Measurements from ENCODE around the gene PRR13. TPM values are rescaled to one million over a fixed set of nuclear protein-coding genes. Genes with fewer than 3 reads are reported as not detected.
A peak's percentile ranks its signal among the peaks of the same experiment; 100 is the strongest.

PRR13 gene
- total RNA-seq, 4 donors from 2014 or later = 40.3 to 90.4 (median 74.2) TPM

DNA sequence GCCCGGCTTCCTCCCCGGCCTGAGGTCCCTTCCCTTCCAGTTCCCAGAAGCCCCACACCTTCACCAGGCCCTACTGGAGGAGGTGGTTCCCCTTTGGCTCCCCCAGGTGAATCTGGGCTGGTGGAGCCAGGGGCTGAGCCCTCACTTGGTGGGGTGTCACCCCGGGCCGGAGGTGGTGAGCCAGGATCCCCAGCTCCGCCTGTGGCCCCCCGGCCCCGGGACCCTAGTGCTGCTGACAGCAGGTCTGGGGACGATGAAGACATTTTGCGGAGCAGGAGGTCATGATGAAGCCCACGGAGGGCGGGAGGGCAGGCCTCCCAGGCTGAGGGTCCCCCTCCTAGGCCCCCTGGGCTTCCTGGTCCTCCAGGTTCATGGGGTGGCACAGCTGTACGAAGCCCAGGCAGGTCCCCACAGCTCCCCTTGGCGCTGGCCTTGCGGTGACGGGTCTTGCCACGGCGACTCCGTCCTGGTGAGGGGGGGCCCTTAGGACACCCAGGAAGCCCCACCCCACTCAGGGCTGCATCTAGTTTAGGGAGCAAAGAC lies 41.2 kb downstream of the PRR13 start:
- intact Hi-C loops (cut with DNase I; ENCODE audit: low total_unique reads) = no loop called here
- Histone ChIP-seq H3K36me3 (peaks cover 0 to 45% of the 10 kb centered on the region in 2 donors), H3K27ac (peak overlapping the region in 3 of 4 donors; percentile 22 to 53 (median 53)), H3K9me3 (no peaks in the 10 kb centered on the region), H3K4me3 (no peak overlapping the region), H3K4me1 (peaks cover 11 to 19% of the 10 kb centered on the region in 2 donors), H3K27me3 (no peaks in the 10 kb centered on the region)
- in situ Hi-C loops (cut with MboI; ENCODE audit: low sequenced_read_pairs in 4 of 4) = no loop called here
- TF ChIP-seq, protein P1, sequence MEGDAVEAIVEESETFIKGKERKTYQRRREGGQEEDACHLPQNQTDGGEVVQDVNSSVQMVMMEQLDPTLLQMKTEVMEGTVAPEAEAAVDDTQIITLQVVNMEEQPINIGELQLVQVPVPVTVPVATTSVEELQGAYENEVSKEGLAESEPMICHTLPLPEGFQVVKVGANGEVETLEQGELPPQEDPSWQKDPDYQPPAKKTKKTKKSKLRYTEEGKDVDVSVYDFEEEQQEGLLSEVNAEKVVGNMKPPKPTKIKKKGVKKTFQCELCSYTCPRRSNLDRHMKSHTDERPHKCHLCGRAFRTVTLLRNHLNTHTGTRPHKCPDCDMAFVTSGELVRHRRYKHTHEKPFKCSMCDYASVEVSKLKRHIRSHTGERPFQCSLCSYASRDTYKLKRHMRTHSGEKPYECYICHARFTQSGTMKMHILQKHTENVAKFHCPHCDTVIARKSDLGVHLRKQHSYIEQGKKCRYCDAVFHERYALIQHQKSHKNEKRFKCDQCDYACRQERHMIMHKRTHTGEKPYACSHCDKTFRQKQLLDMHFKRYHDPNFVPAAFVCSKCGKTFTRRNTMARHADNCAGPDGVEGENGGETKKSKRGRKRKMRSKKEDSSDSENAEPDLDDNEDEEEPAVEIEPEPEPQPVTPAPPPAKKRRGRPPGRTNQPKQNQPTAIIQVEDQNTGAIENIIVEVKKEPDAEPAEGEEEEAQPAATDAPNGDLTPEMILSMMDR (IDR thresholded peaks at IDR 0.05 in 4 of 5, conservative IDR thresholded peaks at IDR 0.05 in 1 of 5) = no peak
- no peak for TF ChIP-seq POLR2A (IDR thresholded peaks at IDR 0.05)
- peak in 1 of 2 donors; percentile 23 for DNase-seq
- ATAC-seq = no peak

- in situ Hi-C loops (cut with MboI; ENCODE audit: low sequenced_read_pairs in 4 of 4) = no loop called here
These were observed 41.9 kb downstream of the PRR13 start for GRCh38 chr12:53483225-53483978.

GRCh38 chr12:53483979-53484377 lies 42.4 kb downstream of the PRR13 start:
- H3K4me3 ChIP-seq = no peak overlapping the region
- no peak for ATAC-seq
- no peaks in the 10 kb centered on the region for H3K9me3 ChIP-seq
- H3K4me1 ChIP-seq = peaks cover under 1 to 6% of the 10 kb centered on the region in 2 donors
- TF ChIP-seq, protein P1 (IDR thresholded peaks at IDR 0.05 in 4 of 5, conservative IDR thresholded peaks at IDR 0.05 in 1 of 5) = no peak
- no peak for TF ChIP-seq POLR2A (IDR thresholded peaks at IDR 0.05)
- peaks cover 0 to 35% of the 10 kb centered on the region in 2 donors for H3K36me3 ChIP-seq
- no peaks in the 10 kb centered on the region for H3K27me3 ChIP-seq
- in situ Hi-C loops (cut with MboI; ENCODE audit: low sequenced_read_pairs in 4 of 4) (no loop called here), intact Hi-C loops (cut with DNase I; ENCODE audit: low total_unique reads) (no loop called here)
- peak in 1 of 2 donors; percentile 7 for DNase-seq
- H3K27ac ChIP-seq = no peak overlapping the region

More at GRCh38 chr12:53483225-53483978, 41.9 kb downstream of the PRR13 start:
- peak in 1 of 2 donors; percentile 18 for DNase-seq
- no peak overlapping the region for H3K4me3 ChIP-seq
- peaks cover 0 to 38% of the 10 kb centered on the region in 2 donors for H3K36me3 ChIP-seq
- peak overlapping the region in 1 of 4 donors; percentile 53 for H3K27ac ChIP-seq
- intact Hi-C loops (cut with DNase I; ENCODE audit: low total_unique reads) = no loop called here
- H3K4me1 ChIP-seq = peaks cover 4 to 12% of the 10 kb centered on the region in 2 donors
- ATAC-seq = no peak
- no peaks in the 10 kb centered on the region for H3K27me3 ChIP-seq
- no peak for TF ChIP-seq POLR2A (IDR thresholded peaks at IDR 0.05)
- TF ChIP-seq, protein P1 (IDR thresholded peaks at IDR 0.05 in 4 of 5, conservative IDR thresholded peaks at IDR 0.05 in 1 of 5) = no peak
- no peaks in the 10 kb centered on the region for H3K9me3 ChIP-seq

DNA sequence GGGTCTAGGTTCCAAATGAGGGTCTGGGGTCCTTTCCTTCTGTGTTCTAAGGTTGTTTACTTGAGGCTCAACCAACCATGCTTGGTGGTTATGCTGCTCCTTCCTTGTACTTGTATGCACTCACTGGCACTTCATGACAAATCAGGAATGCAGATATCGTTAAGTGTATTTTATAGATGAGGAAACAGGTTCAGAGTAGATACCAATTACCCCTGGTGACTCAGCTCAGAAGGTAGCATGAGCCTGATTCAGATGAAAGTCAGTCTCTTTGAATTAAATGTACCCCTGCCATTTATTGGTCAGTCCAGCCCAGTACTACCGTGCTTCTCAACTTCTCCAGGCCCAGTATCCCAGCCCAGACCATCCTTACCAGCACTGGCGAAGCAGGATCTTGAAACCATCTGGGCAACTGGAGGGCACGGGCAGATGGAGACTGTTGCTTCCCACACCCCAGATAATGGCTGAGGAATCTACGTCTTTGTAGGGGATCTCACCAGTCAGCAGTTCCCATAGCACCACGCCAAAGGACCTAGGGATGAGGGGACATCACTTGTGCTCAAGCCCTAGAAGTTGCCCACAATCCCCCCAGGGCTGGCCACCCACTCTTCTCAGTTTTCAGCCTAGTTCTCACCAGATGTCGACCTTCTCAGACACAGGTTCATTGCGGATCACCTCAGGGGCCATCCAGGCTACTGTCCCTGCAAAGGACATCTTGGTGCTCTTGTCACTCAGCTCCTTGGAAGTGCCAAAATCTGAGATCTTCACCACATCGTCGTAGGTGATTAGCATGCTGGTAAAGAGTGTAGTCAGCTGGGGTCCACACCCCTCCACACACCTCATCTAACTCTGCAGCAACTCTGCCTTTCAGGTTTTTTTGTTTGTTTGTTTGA lies 43.4 kb downstream of the PRR13 start:
- in situ Hi-C loops (cut with MboI; ENCODE audit: low sequenced_read_pairs in 4 of 4) = no loop called here
- Histone ChIP-seq H3K27ac (no peak overlapping the region), H3K9me3 (no peaks in the 10 kb centered on the region), H3K36me3 (peaks cover 0 to 26% of the 10 kb centered on the region in 2 donors), H3K27me3 (no peaks in the 10 kb centered on the region), H3K4me1 (no peaks in the 10 kb centered on the region), H3K4me3 (no peak overlapping the region)
- intact Hi-C loops (cut with DNase I; ENCODE audit: low total_unique reads) = no loop called here
- ATAC-seq = no peak
- TF ChIP-seq, protein P1 (IDR thresholded peaks at IDR 0.05 in 4 of 5, conservative IDR thresholded peaks at IDR 0.05 in 1 of 5) = no peak
- TF ChIP-seq POLR2A (IDR thresholded peaks at IDR 0.05) = no peak
- peak in 1 of 2 donors; percentile 12 for DNase-seq
